PFSK-1 (cell line): ENCODE measurements around the gene PCLAF.

ENCODE experiments used
- FOXP2 ChIP-seq: optimal IDR thresholded peaks from 2 replicates; pipeline ENCODE3; 2011; ENCODE audit warnings: borderline replicate concordance, control low read depth, inconsistent platforms; ENCODE audit not compliant: insufficient read depth; ENCODE audit errors: extremely low read length, extremely low read depth
- POLR2AphosphoS5 ChIP-seq: IDR thresholded peaks from 2 replicates; pipeline ENCODE4 v1.6.1; 2012; ENCODE audit warnings: low read depth, mild to moderate bottlenecking, control low read depth, low read length, moderate library complexity
- REST ChIP-seq, 2 experiments: IDR thresholded peaks; 2 replicates each; pipeline versions ENCODE4 v1.6.1 to v1.8.0; 2011 to 2012; ENCODE audit warnings: low read depth in 2 of 2, low read length in 2 of 2, control low read depth in 1 of 2, inconsistent platforms in 1 of 2, mild to moderate bottlenecking in 1 of 2, moderate library complexity in 1 of 2; ENCODE audit not compliant: insufficient read depth in 1 of 2
- SIN3A ChIP-seq: IDR thresholded peaks from 2 replicates; pipeline ENCODE4 v1.6.1; 2012; ENCODE audit warnings: mild to moderate bottlenecking, low read length, moderate library complexity, borderline replicate concordance; ENCODE audit not compliant: insufficient read depth
- TAF1 ChIP-seq: IDR thresholded peaks from 2 replicates; pipeline ENCODE4 v1.6.1; 2012; ENCODE audit warnings: low read length, control low read depth, borderline replicate concordance; ENCODE audit not compliant: insufficient read depth

Gene PCLAF

GRCh38 chr15:64425221-64425620 lies 44.0 kb upstream of the PCLAF start:
- no peak for TF ChIP-seq TAF1
- TF ChIP-seq REST (IDR thresholded peaks at IDR 0.05; ENCODE audit: insufficient read depth in 1 of 2, low read depth in 2 of 2, low read length in 2 of 2): no peak
- no peak for TF ChIP-seq SIN3A
- TF ChIP-seq FOXP2: no peak
- TF ChIP-seq POLR2AphosphoS5: no peak

- TF ChIP-seq FOXP2 (no peak), SIN3A (no peak), REST (IDR thresholded peaks at IDR 0.05; ENCODE audit: insufficient read depth in 1 of 2, low read depth in 2 of 2, low read length in 2 of 2) (no peak), TAF1 (no peak), POLR2AphosphoS5 (no peak)
Observed at GRCh38 chr15:64423970-64424369, 42.7 kb upstream of the PCLAF start.

- no peak for TF ChIP-seq TAF1
- TF ChIP-seq FOXP2: no peak
- TF ChIP-seq POLR2AphosphoS5: no peak
Observed at GRCh38 chr15:64422697-64423096, 41.5 kb upstream of the PCLAF start.

- TF ChIP-seq TAF1 (no peak), FOXP2 (no peak), SIN3A (no peak), POLR2AphosphoS5 (no peak), REST (IDR thresholded peaks at IDR 0.05; ENCODE audit: insufficient read depth in 1 of 2, low read depth in 2 of 2, low read length in 2 of 2) (no peak)
Observed at GRCh38 chr15:64412216-64412615, 31.0 kb upstream of the PCLAF start.

GRCh38 chr15:64400583-64400982 lies 19.3 kb upstream of the PCLAF start:
- TF ChIP-seq POLR2AphosphoS5 (no peak), FOXP2 (no peak), SIN3A (no peak), REST (IDR thresholded peaks at IDR 0.05; ENCODE audit: insufficient read depth in 1 of 2, low read depth in 2 of 2, low read length in 2 of 2) (no peak), TAF1 (no peak)
